ENCODE data around the gene CANX.

Gene CANX

DNA sequence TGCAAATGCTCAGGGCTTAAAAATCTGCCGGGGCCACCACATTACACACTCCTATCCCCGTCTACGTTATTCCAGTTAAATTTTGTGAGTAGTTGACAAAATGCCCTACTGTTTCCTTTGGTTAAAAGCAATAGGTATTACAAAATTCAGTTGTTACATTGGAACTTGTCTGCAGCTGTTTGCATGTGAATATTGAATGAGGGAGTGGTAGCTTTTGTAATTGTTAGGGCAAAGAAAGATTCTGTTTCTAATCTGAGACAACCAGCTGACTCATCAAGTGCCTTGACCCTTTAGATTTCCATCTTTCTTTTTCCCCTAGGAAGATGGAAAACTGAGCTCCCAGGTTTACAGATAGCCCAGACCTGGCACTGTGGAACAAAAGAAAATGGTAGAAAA is 64.0 kb downstream of the CANX start:
- TF ChIP-seq, protein P1, sequence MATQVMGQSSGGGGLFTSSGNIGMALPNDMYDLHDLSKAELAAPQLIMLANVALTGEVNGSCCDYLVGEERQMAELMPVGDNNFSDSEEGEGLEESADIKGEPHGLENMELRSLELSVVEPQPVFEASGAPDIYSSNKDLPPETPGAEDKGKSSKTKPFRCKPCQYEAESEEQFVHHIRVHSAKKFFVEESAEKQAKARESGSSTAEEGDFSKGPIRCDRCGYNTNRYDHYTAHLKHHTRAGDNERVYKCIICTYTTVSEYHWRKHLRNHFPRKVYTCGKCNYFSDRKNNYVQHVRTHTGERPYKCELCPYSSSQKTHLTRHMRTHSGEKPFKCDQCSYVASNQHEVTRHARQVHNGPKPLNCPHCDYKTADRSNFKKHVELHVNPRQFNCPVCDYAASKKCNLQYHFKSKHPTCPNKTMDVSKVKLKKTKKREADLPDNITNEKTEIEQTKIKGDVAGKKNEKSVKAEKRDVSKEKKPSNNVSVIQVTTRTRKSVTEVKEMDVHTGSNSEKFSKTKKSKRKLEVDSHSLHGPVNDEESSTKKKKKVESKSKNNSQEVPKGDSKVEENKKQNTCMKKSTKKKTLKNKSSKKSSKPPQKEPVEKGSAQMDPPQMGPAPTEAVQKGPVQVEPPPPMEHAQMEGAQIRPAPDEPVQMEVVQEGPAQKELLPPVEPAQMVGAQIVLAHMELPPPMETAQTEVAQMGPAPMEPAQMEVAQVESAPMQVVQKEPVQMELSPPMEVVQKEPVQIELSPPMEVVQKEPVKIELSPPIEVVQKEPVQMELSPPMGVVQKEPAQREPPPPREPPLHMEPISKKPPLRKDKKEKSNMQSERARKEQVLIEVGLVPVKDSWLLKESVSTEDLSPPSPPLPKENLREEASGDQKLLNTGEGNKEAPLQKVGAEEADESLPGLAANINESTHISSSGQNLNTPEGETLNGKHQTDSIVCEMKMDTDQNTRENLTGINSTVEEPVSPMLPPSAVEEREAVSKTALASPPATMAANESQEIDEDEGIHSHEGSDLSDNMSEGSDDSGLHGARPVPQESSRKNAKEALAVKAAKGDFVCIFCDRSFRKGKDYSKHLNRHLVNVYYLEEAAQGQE (IDR thresholded peaks at IDR 0.05; ENCODE audit: insufficient read depth in 1 of 2, low read depth in 2 of 2, low read length in 2 of 2), result no peak
- no peak for TF ChIP-seq POLR2AphosphoS5 (IDR thresholded peaks at IDR 0.05; ENCODE audit: low read depth, low read length)
- TF ChIP-seq TAF1 (IDR thresholded peaks at IDR 0.05; ENCODE audit: borderline replicate concordance, insufficient read depth, low read length), result no peak
- no peak for TF ChIP-seq FOXP2 (optimal IDR thresholded peaks at IDR 0.05; ENCODE audit: borderline replicate concordance, extremely low read depth, extremely low read length, insufficient read depth)
- TF ChIP-seq SIN3A (IDR thresholded peaks at IDR 0.05; ENCODE audit: borderline replicate concordance, insufficient read depth, low read length), result no peak

DNA sequence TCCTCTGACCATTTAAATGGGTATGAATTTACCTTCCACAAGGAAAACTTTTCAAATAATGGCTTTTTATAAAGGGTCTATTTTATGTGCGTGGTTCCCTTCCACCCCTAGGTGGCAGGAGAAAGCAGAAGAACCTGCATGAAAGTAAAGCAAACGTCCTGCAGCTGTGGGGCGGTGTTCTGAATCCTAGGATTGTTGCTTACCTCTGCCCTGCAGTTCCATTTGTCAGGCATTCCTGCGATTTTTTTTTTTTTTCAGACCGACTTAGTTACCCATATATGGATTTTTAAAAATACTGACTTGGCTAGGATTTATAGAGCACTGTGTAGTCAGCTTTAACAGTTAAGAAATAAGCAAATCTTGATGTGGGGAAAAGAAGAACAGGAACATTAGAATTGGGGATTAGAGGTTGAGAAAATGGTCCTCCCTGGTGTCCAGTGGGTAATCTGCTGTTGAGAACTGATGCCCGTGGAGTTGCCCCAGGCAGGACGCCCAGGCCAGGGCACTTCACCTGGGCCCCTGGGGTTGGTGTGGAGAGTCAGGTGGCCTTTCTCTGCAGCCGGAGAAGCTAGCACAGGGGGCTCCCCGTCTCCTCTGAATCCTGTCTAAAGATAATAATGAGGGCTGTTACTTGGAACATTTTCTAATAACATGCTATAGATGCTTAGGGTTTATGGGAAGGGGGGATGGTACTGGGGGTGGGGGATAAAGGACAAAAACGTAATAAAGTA is 64.6 kb downstream of the CANX start:
- TF ChIP-seq SIN3A (IDR thresholded peaks at IDR 0.05; ENCODE audit: borderline replicate concordance, insufficient read depth, low read length) (no peak), TAF1 (IDR thresholded peaks at IDR 0.05; ENCODE audit: borderline replicate concordance, insufficient read depth, low read length) (no peak), POLR2AphosphoS5 (IDR thresholded peaks at IDR 0.05; ENCODE audit: low read depth, low read length) (no peak), FOXP2 (optimal IDR thresholded peaks at IDR 0.05; ENCODE audit: borderline replicate concordance, extremely low read depth, extremely low read length, insufficient read depth) (no peak)
- TF ChIP-seq, protein P1 (IDR thresholded peaks at IDR 0.05; ENCODE audit: insufficient read depth in 1 of 2, low read depth in 2 of 2, low read length in 2 of 2), result no peak

- no peak for TF ChIP-seq TAF1 (IDR thresholded peaks at IDR 0.05; ENCODE audit: borderline replicate concordance, insufficient read depth, low read length)
- no peak for TF ChIP-seq FOXP2 (optimal IDR thresholded peaks at IDR 0.05; ENCODE audit: borderline replicate concordance, extremely low read depth, extremely low read length, insufficient read depth)
- no peak for TF ChIP-seq SIN3A (IDR thresholded peaks at IDR 0.05; ENCODE audit: borderline replicate concordance, insufficient read depth, low read length)
- no peak for TF ChIP-seq POLR2AphosphoS5 (IDR thresholded peaks at IDR 0.05; ENCODE audit: low read depth, low read length)
- TF ChIP-seq, protein P1 (IDR thresholded peaks at IDR 0.05; ENCODE audit: insufficient read depth in 1 of 2, low read depth in 2 of 2, low read length in 2 of 2), result no peak
Observed at GRCh38 chr5:179764056-179764455, 65.3 kb downstream of the CANX start.

- TF ChIP-seq SIN3A (IDR thresholded peaks at IDR 0.05; ENCODE audit: borderline replicate concordance, insufficient read depth, low read length) (no peak), POLR2AphosphoS5 (IDR thresholded peaks at IDR 0.05; ENCODE audit: low read depth, low read length) (0 out of 2 replicates have a peak, but pooled peaks have one; percentile 20), FOXP2 (optimal IDR thresholded peaks at IDR 0.05; ENCODE audit: borderline replicate concordance, extremely low read depth, extremely low read length, insufficient read depth) (peak; percentile 21)
Observed at GRCh38 chr5:179765400-179765799, 66.6 kb downstream of the CANX start.

- TF ChIP-seq FOXP2 (optimal IDR thresholded peaks at IDR 0.05; ENCODE audit: borderline replicate concordance, extremely low read depth, extremely low read length, insufficient read depth) (no peak), TAF1 (IDR thresholded peaks at IDR 0.05; ENCODE audit: borderline replicate concordance, insufficient read depth, low read length) (no peak), SIN3A (IDR thresholded peaks at IDR 0.05; ENCODE audit: borderline replicate concordance, insufficient read depth, low read length) (no peak), POLR2AphosphoS5 (IDR thresholded peaks at IDR 0.05; ENCODE audit: low read depth, low read length) (no peak)
- TF ChIP-seq, protein P1 (IDR thresholded peaks at IDR 0.05; ENCODE audit: insufficient read depth in 1 of 2, low read depth in 2 of 2, low read length in 2 of 2), result no peak
Observed at GRCh38 chr5:179766021-179766725, 67.4 kb downstream of the CANX start.
